ENCODE measurements around the gene CASQ2. TPM values are rescaled to one million over a fixed set of nuclear protein-coding genes. Genes with fewer than 3 reads are reported as not detected.

The CASQ2 gene
- total and polyA plus RNA-seq, 2 donors (not counting 3 experiments of a cell fraction or from before 2014, with no cell fraction given), result not detected

DNA sequence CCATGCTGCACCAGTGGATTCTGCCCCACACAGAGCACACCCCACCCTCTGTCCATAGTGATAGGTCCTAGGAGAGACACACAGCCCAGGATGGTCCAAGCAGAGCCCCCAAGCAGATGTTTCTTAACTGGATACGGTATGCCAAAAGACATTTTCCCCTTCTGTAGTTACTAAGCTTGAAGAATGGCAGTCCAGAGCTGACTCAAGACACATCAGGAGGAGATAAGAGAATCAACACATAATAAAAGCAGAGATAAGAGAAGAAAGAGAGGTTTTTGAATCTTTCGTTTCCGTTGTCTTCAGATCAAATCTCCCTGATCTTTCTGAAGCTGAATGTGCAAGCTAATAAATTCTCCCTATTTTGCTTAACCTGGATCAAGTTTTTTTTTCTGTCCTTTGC, 21.8 kb upstream of the CASQ2 start:
- Histone ChIP-seq H3K36me3 (ENCODE audit: control insufficient read depth in 2 of 2, extremely low read depth in 1 of 2, insufficient read depth in 2 of 2, low read length in 2 of 2) (no peaks in the 10 kb centered on the region), H2AFZ (ENCODE audit: low read depth, low read length) (no peak overlapping the region), H3K9me3 (replicated peaks; ENCODE audit: control insufficient read depth, insufficient read depth, low read length) (no peaks in the 10 kb centered on the region), H3K4me3 (replicated peaks in 1 of 3; ENCODE audit: insufficient read depth in 1 of 3, low read depth in 1 of 3, low read length in 3 of 3) (no peak overlapping the region), H3K79me2 (ENCODE audit: control insufficient read depth, insufficient read depth, low read length) (no peaks in the 10 kb centered on the region), H3K4me2 (ENCODE audit: insufficient read depth, low read length) (no peak overlapping the region), H3K27me3 (ENCODE audit: control insufficient read depth in 2 of 2, insufficient read depth in 2 of 2, low read length in 2 of 2) (peaks cover 2 to 6% of the 10 kb centered on the region in 2 experiments), H4K20me1 (replicated peaks; ENCODE audit: control insufficient read depth, extremely low read depth, insufficient read depth, low read length) (no peaks in the 10 kb centered on the region), H3K9me1 (replicated peaks; ENCODE audit: control insufficient read depth, extremely low read depth, insufficient read depth, low read length) (no peaks in the 10 kb centered on the region), H3K27ac (ENCODE audit: insufficient read depth, low read depth, low read length) (no peak overlapping the region), H3K4me1 (ENCODE audit: control insufficient read depth, extremely low read depth, insufficient read depth, low read length) (no peaks in the 10 kb centered on the region), H3K9ac (replicated peaks; ENCODE audit: extremely low read depth, insufficient read depth, low read length) (no peak overlapping the region)
- DNase-seq (ENCODE audit: low read depth, low spot score), result no peak
- dilution Hi-C loops (cut with MboI; ENCODE audit: extremely low pct_ligation_motif_present, low sequenced_read_pairs) (no loop called here), intact Hi-C loops (cut with micrococcal nuclease) (no loop called here)
- CTCF ChIA-PET, result no interaction called here
- POLR2A ChIA-PET, result no interaction called here
- TF ChIP-seq FOS (IDR thresholded peaks at IDR 0.05; ENCODE audit: borderline replicate concordance, insufficient read depth, low read length) (no peak), JUN (IDR thresholded peaks at IDR 0.05; ENCODE audit: borderline replicate concordance, insufficient read depth, insufficient read length, low read depth) (no peak), MYC (IDR thresholded peaks at IDR 0.05; ENCODE audit: low read depth, low read length) (no peak), POLR2AphosphoS5 (IDR thresholded peaks at IDR 0.05; ENCODE audit: insufficient read depth, low read depth, low read length) (no peak), GATA2 (IDR thresholded peaks at IDR 0.05; ENCODE audit: insufficient read depth, insufficient read length, low read depth, low read length) (no peak), EZH2 (IDR thresholded peaks at IDR 0.05; ENCODE audit: borderline replicate concordance, low read depth, low read length, severe bottlenecking) (no peak), POLR2A (IDR thresholded peaks at IDR 0.05; ENCODE audit: low read depth, low read length) (no peak)
- TF ChIP-seq, protein P1, sequence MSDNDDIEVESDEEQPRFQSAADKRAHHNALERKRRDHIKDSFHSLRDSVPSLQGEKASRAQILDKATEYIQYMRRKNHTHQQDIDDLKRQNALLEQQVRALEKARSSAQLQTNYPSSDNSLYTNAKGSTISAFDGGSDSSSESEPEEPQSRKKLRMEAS (IDR thresholded peaks at IDR 0.05; ENCODE audit: insufficient read depth, insufficient read length), result no peak
- TF ChIP-seq, protein P2, sequence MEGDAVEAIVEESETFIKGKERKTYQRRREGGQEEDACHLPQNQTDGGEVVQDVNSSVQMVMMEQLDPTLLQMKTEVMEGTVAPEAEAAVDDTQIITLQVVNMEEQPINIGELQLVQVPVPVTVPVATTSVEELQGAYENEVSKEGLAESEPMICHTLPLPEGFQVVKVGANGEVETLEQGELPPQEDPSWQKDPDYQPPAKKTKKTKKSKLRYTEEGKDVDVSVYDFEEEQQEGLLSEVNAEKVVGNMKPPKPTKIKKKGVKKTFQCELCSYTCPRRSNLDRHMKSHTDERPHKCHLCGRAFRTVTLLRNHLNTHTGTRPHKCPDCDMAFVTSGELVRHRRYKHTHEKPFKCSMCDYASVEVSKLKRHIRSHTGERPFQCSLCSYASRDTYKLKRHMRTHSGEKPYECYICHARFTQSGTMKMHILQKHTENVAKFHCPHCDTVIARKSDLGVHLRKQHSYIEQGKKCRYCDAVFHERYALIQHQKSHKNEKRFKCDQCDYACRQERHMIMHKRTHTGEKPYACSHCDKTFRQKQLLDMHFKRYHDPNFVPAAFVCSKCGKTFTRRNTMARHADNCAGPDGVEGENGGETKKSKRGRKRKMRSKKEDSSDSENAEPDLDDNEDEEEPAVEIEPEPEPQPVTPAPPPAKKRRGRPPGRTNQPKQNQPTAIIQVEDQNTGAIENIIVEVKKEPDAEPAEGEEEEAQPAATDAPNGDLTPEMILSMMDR (IDR thresholded peaks at IDR 0.05; ENCODE audit: extremely low read depth in 1 of 2, insufficient read depth in 1 of 2, low read depth in 1 of 2, low read length in 2 of 2), result no peak
- no TSS peak for BruUV-seq (replicated peaks)
- no peak for FAIRE-seq

All from endothelial cell of umbilical vein (primary cell).